CD4-positive, alpha-beta T cell (primary cell): ENCODE data around the gene NOTO. TPM values are rescaled to one million over a fixed set of nuclear protein-coding genes. Genes with fewer than 3 reads are reported as not detected.

Source experiments
- ATAC-seq: fragments of 200-7000 bp; cut with Tn5 transposase; one replicate; pipeline ENCODE4 v1.10.0; 2022; ENCODE audit warnings: mild to moderate bottlenecking; ENCODE audit not compliant: poor library complexity
- CTCF ChIA-PET: fragments of 350-600 bp; sonication (Branson Sonifier 250); formaldehyde crosslinking; loops from one replicate; lab custom pipeline; 2021; ENCODE audit warnings: antibody characterized with exemption, inconsistent platforms; lab: Charles Lee
- POLR2A ChIA-PET: fragments of 350-600 bp; sonication (Branson Sonifier 250); formaldehyde crosslinking; loops from one replicate; lab custom pipeline; 2021; ENCODE audit warnings: antibody characterized with exemption, inconsistent platforms; lab: Charles Lee
- DNase-seq, 14 experiments: peaks; one replicate each; pipeline ENCODE4 v3.0.0-alpha.2; 2013 to 2020; ENCODE audit warnings: mixed read lengths in 2 of 14
- H3K27ac ChIP-seq, 2 donors: one replicate each; pipeline versions ENCODE4 v1.5.1 to v1.7.0; 2013; ENCODE audit warnings: low read length in 2 of 2, low read depth in 1 of 2, mild to moderate bottlenecking in 1 of 2
- H3K27me3 ChIP-seq, 2 experiments: 1 replicate in 1 of 2; 2 replicates in 1 of 2; pipeline versions ENCODE4 v1.6.1 to v1.7.0; 2013; ENCODE audit warnings: low read length in 2 of 2, control low read depth in 1 of 2, mild to moderate bottlenecking in 1 of 2, moderate library complexity in 1 of 2; ENCODE audit not compliant: insufficient read depth in 2 of 2, control insufficient read depth in 1 of 2
- H3K36me3 ChIP-seq: one replicate; pipeline ENCODE4 v1.6.1; 2013; ENCODE audit warnings: low read length, control low read depth; ENCODE audit not compliant: insufficient read depth
- H3K4me1 ChIP-seq: one replicate; pipeline ENCODE4 v1.6.1; 2013; ENCODE audit warnings: low read length, control low read depth; ENCODE audit not compliant: insufficient read depth
- H3K4me3 ChIP-seq: one replicate; pipeline ENCODE4 v1.5.1; 2013; ENCODE audit warnings: mild to moderate bottlenecking, low read length, moderate library complexity
- H3K9me3 ChIP-seq, 2 experiments: 1 replicate in 1 of 2; 2 replicates in 1 of 2; pipeline versions ENCODE4 v1.6.1 to v1.7.0; 2013; ENCODE audit warnings: low read length in 2 of 2, mild to moderate bottlenecking in 2 of 2, control low read depth in 1 of 2, moderate library complexity in 1 of 2; ENCODE audit not compliant: control insufficient read depth in 1 of 2, insufficient read depth in 1 of 2
- H3K27ac Mint-ChIP-seq: one replicate; pipeline ENCODE4 v1.8.0; 2020; ENCODE audit warnings: mixed read lengths
- H3K27me3 Mint-ChIP-seq: one replicate; pipeline ENCODE4 v1.8.0; 2021; ENCODE audit warnings: mixed read lengths
- H3K36me3 Mint-ChIP-seq: one replicate; pipeline ENCODE4 v1.8.0; 2021; ENCODE audit warnings: low read depth, mixed read lengths
- H3K4me1 Mint-ChIP-seq: one replicate; pipeline ENCODE4 v1.8.0; 2021; ENCODE audit warnings: low read depth, mixed read lengths
- H3K4me3 Mint-ChIP-seq: one replicate; pipeline ENCODE4 v1.8.0; 2020; ENCODE audit warnings: mild to moderate bottlenecking, mixed read lengths
- H3K9me3 Mint-ChIP-seq: one replicate; pipeline ENCODE4 v1.8.0; 2020; ENCODE audit warnings: mixed read lengths
- CTCF ChIP-seq: fragments of 200-600 bp; IDR thresholded peaks from one replicate; pipeline ENCODE4 v1.8.0; 2022; ENCODE audit warnings: antibody characterized with exemption, mild to moderate bottlenecking
- intact Hi-C, 2 experiments: fragments of 100-400 bp; cut with DNase I in 1 of 2; cut with micrococcal nuclease in 1 of 2; formaldehyde crosslinking; loops; one replicate each; pipeline versions ENCODE4 v1.15.1 to v1.9.0; 2023 to 2025; cut with DNase I, micrococcal nuclease
- total RNA-seq, 174 experiments: library from RNA in 2 of 174; stranded (reverse) in 2 of 174; gene quantifications; one replicate each; pipeline ENCODE4 v1.2.3 and lab custom pipeline; 2021 to 2026

NOTO gene
- total RNA-seq, 2 experiments from 2014 or later = not detected

GRCh38 chr2:73238976-73239375 is 36.6 kb downstream of the NOTO start:
- Mint-ChIP-seq H3K4me3 (no peak overlapping the region), H3K4me1 (peaks cover 53% of the 10 kb centered on the region), H3K27me3 (no peaks in the 10 kb centered on the region), H3K36me3 (peaks cover 68% of the 10 kb centered on the region), H3K9me3 (no peaks in the 10 kb centered on the region), H3K27ac (peak overlapping the region; percentile 60)
- Histone ChIP-seq H3K4me1 (peaks cover 26% of the 10 kb centered on the region), H3K9me3 (no peaks in the 10 kb centered on the region), H3K4me3 (no peak overlapping the region), H3K36me3 (peaks cover 55% of the 10 kb centered on the region), H3K27me3 (no peaks in the 10 kb centered on the region), H3K27ac (no peak overlapping the region)
- ChIA-PET CTCF (no interaction called here), POLR2A (no interaction called here)
- ATAC-seq = no peak
- TF ChIP-seq CTCF = no peak
- no peak for DNase-seq
- intact Hi-C loops = loop anchor here (5.0 to 10.0 kb wide), 3 partner anchors 146 to 1216 kb away; partner anchors contain the start of genes INO80B (in 2 of the 2), WBP1 (in 2 of the 2), ALMS1 (in 1 of the 2) and TPRKB (in 1 of the 2)

- H3K27me3 ChIP-seq = no peaks in the 10 kb centered on the region
- no peak overlapping the region for H3K27ac ChIP-seq
- POLR2A ChIA-PET = no interaction called here
- no peak overlapping the region for H3K4me3 ChIP-seq
- Mint-ChIP-seq H3K27me3 (no peaks in the 10 kb centered on the region), H3K27ac (no peak overlapping the region), H3K4me1 (peaks cover 45% of the 10 kb centered on the region), H3K9me3 (no peaks in the 10 kb centered on the region), H3K4me3 (no peak overlapping the region), H3K36me3 (peaks cover 68% of the 10 kb centered on the region)
- peaks cover 25% of the 10 kb centered on the region for H3K4me1 ChIP-seq
- CTCF ChIA-PET = no interaction called here
- H3K9me3 ChIP-seq = no peaks in the 10 kb centered on the region
- no peak for TF ChIP-seq CTCF
- intact Hi-C loops = loop anchor here (5.0 to 10.0 kb wide), 3 partner anchors 145 to 1215 kb away; partner anchors contain the start of genes INO80B (in 2 of the 2), WBP1 (in 2 of the 2), ALMS1 (in 1 of the 2) and TPRKB (in 1 of the 2)
- no peak for ATAC-seq
- no peak for DNase-seq
- peaks cover 63% of the 10 kb centered on the region for H3K36me3 ChIP-seq
Observed at GRCh38 chr2:73239776-73240175, 37.4 kb downstream of the NOTO start.

- peak overlapping the region; percentile 5 for H3K27ac Mint-ChIP-seq
- DNase-seq (no peak), ATAC-seq (no peak)
- H3K36me3 Mint-ChIP-seq = peaks cover 93% of the 10 kb centered on the region
- no peaks in the 10 kb centered on the region for H3K27me3 Mint-ChIP-seq
- H3K4me3 Mint-ChIP-seq = no peak overlapping the region
- Histone ChIP-seq H3K36me3 (peaks cover 95% of the 10 kb centered on the region), H3K4me1 (no peaks in the 10 kb centered on the region), H3K27me3 (no peaks in the 10 kb centered on the region), H3K27ac (no peak overlapping the region), H3K9me3 (no peaks in the 10 kb centered on the region), H3K4me3 (no peak overlapping the region)
- ChIA-PET CTCF (no interaction called here), POLR2A (interaction anchor here (1.6 to 2.1 kb wide), 2 partner anchors 8 to 10 kb away, joined by 8 to 9 read pairs; partner anchors contain the start of genes CCT7 and PRADC1)
- no peak for TF ChIP-seq CTCF
- H3K9me3 Mint-ChIP-seq = no peaks in the 10 kb centered on the region
- peaks cover 15% of the 10 kb centered on the region for H3K4me1 Mint-ChIP-seq
- intact Hi-C loops = no loop called here
Observed at GRCh38 chr2:73243884-73244570, 41.7 kb downstream of the NOTO start.
